GM12878 (cell line): ENCODE results near the gene SIPA1. TPM values are rescaled to one million over a fixed set of nuclear protein-coding genes. Genes with fewer than 3 reads are reported as not detected.

Source experiments
- BCLAF1 ChIP-seq: fragments of 450-650 bp; IDR thresholded peaks from 2 replicates; pipeline ENCODE4 v1.6.1; 2017; ENCODE audit warnings: antibody characterized with exemption, mild to moderate bottlenecking, moderate library complexity
- BMI1 ChIP-seq: fragments of 450-650 bp; IDR thresholded peaks from 2 replicates; pipeline ENCODE4 v1.6.1; 2016; ENCODE audit warnings: mild to moderate bottlenecking, moderate library complexity, borderline replicate concordance
- CHD1 ChIP-seq: IDR thresholded peaks from 2 replicates; pipeline ENCODE4 v1.6.1; 2012; ENCODE audit warnings: low read depth, low read length, improper control_type of control experiment
- EGR1 ChIP-seq, 2 experiments: IDR thresholded peaks; 1 replicate in 1 of 2; 2 replicates in 1 of 2; pipeline ENCODE4 v1.6.1; 2011 to 2012; ENCODE audit warnings: low read depth in 2 of 2, low read length in 2 of 2, borderline replicate concordance in 1 of 2, mild to moderate bottlenecking in 1 of 2, moderate library complexity in 1 of 2
- GATAD2B ChIP-seq: fragments of 450-650 bp; conservative IDR thresholded peaks from 2 replicates; pipeline ENCODE4 v1.6.1; 2017; ENCODE audit warnings: low read depth, mild to moderate bottlenecking, moderate library complexity
- HSF1 ChIP-seq: fragments of 150-350 bp; IDR thresholded peaks from 2 replicates; pipeline ENCODE4 v1.6.1; 2014; ENCODE audit warnings: mild to moderate bottlenecking, low read depth, low read length
- IKZF2 ChIP-seq, 2 experiments: fragments of 450-650 bp; IDR thresholded peaks; 2 replicates each; pipeline ENCODE4 v1.6.1; 2017; ENCODE audit warnings: mild to moderate bottlenecking in 2 of 2, moderate library complexity in 2 of 2
- KLF5 ChIP-seq: fragments of 450-650 bp; IDR thresholded peaks from 2 replicates; pipeline ENCODE4 v1.6.1; 2014; ENCODE audit warnings: mild to moderate bottlenecking; ENCODE audit not compliant: partially characterized antibody
- MXI1 ChIP-seq: fragments of 150-350 bp; IDR thresholded peaks from 2 replicates; pipeline ENCODE4 v1.6.1; 2011; ENCODE audit warnings: low read depth, mild to moderate bottlenecking, inconsistent platforms, low read length, improper control_type of control experiment
- NFIC ChIP-seq: IDR thresholded peaks from 2 replicates; pipeline ENCODE4 v1.6.1; 2012; ENCODE audit warnings: low read depth, mild to moderate bottlenecking, inconsistent platforms, low read length, moderate library complexity
- PML ChIP-seq: IDR thresholded peaks from 2 replicates; pipeline ENCODE4 v1.6.1; 2012; ENCODE audit warnings: low read length, inconsistent platforms
- POLR2AphosphoS5 ChIP-seq: IDR thresholded peaks from 2 replicates; pipeline ENCODE4 v1.6.1; 2011; ENCODE audit warnings: mild to moderate bottlenecking, low read length, inconsistent platforms
- RAD51 ChIP-seq: fragments of 450-650 bp; IDR thresholded peaks from 2 replicates; pipeline ENCODE4 v1.6.1; 2016; ENCODE audit warnings: moderate library complexity, mild to moderate bottlenecking, inconsistent platforms
- RB1 ChIP-seq: fragments of 450-650 bp; formaldehyde crosslinking; IDR thresholded peaks from 2 replicates; pipeline ENCODE4 v1.6.1; 2017; ENCODE audit warnings: mild to moderate bottlenecking, borderline replicate concordance
- RCOR1 ChIP-seq: conservative IDR thresholded peaks from 2 replicates; pipeline ENCODE4 v1.6.1; 2012; ENCODE audit warnings: low read depth, low read length, improper control_type of control experiment
- RELA ChIP-seq: fragments of 450-650 bp; IDR thresholded peaks from 2 replicates; pipeline ENCODE4 v1.8.0; 2014; ENCODE audit warnings: borderline replicate concordance; ENCODE audit not compliant: partially characterized antibody
- RUNX3 ChIP-seq: IDR thresholded peaks from 2 replicates; pipeline ENCODE4 v1.6.1; 2012; ENCODE audit warnings: low read length, inconsistent platforms
- TARDBP ChIP-seq: IDR thresholded peaks from 2 replicates; pipeline ENCODE4 v1.6.1; 2016; ENCODE audit warnings: borderline replicate concordance
- YY1 ChIP-seq: IDR thresholded peaks from 2 replicates; pipeline ENCODE4 v1.6.1; 2011; ENCODE audit warnings: low read depth, mild to moderate bottlenecking, low read length
- ZBTB4 ChIP-seq: fragments of 450-650 bp; formaldehyde crosslinking; IDR thresholded peaks from 2 replicates; pipeline ENCODE4 v1.4.0; 2022; ENCODE audit warnings: mild to moderate bottlenecking, moderate library complexity
- ZNF384 ChIP-seq: IDR thresholded peaks from 2 replicates; pipeline ENCODE4 v1.6.1; 2012; ENCODE audit warnings: low read depth, mild to moderate bottlenecking, low read length, improper control_type of control experiment, borderline replicate concordance
- polyA plus RNA-seq, 11 experiments: library from polyadenylated mRNA; depleted of rRNA in 4 of 11; unstranded in 6 of 11; stranded (reverse) in 5 of 11; fragments of >200 nt; fragmentation: Nextera tagmentation in 4 of 11; fragmentation: Illumina TruSeq in 1 of 11; extraction: Ambion mirVana in 4 of 11; extraction: Trizol in 1 of 11; gene quantifications; 1 replicate in 1 of 11; 2 replicates in 10 of 11; pipeline versions ENCODE4 v1.2.1 to v1.2.3, GENCODE V29; 2011 to 2016; ENCODE audit warnings: inconsistent platforms in 2 of 11, missing spikeins in 2 of 11, low read depth in 1 of 11
- total RNA-seq, 4 experiments: library from RNA; depleted of rRNA in 3 of 4; stranded (reverse); fragments of >200 nt in 3 of 4; fragmentation: Illumina TruSeq in 1 of 4; extraction: Trizol in 1 of 4; gene quantifications; 2 replicates each; pipeline versions ENCODE4 v1.2.1 to v1.2.3, GENCODE V29; 2013 to 2021

The SIPA1 gene
- total and polyA plus RNA-seq, 10 of the 15 experiments (the other 5 are each of a cell fraction or from before 2014, with no cell fraction given): 1.0 to 139 (median 33.4) TPM

- no peak for TF ChIP-seq ZBTB4 (CRISPR knock-in tag)
- no peak for TF ChIP-seq RCOR1
- peak; percentile 83 for TF ChIP-seq RAD51
- peak; percentile 78; the same call in 1 of the 2 replicates for TF ChIP-seq HSF1
- TF ChIP-seq TARDBP: peak; percentile 78; the same call in 1 of the 2 replicates
- peak in 1 of 2 experiments; percentile 54; a peak in 1 of 3 replicates for TF ChIP-seq EGR1 (IDR thresholded peaks at IDR 0.05; ENCODE audit: borderline replicate concordance in 1 of 2, low read depth in 2 of 2, low read length in 2 of 2)
- TF ChIP-seq RELA: peak; percentile 83
- TF ChIP-seq CHD1: no peak
- TF ChIP-seq IKZF2 (IDR thresholded peaks at IDR 0.05): no peak
- TF ChIP-seq YY1: peak; percentile 83
- no peak for TF ChIP-seq NFIC
- no peak for TF ChIP-seq RUNX3
- TF ChIP-seq POLR2AphosphoS5: peak; percentile 80; the same call in 1 of the 2 replicates
- no peak for TF ChIP-seq ZNF384
- no peak for TF ChIP-seq BCLAF1
- TF ChIP-seq RB1: no peak; the same call in 1 of the 2 replicates
- TF ChIP-seq GATAD2B: no peak
- TF ChIP-seq MXI1: peak; percentile 93
- no peak for TF ChIP-seq PML
- TF ChIP-seq BMI1: no peak
- TF ChIP-seq KLF5: no peak
These were observed 22.5 kb upstream of the SIPA1 start, which contains the start of gene PCNX3 (continued) for GRCh38 chr11:65615229-65615949.
